Breast epithelium (tissue), 4 donors: ENCODE measurements around the gene PTCD2. TPM values are rescaled to one million over a fixed set of nuclear protein-coding genes. Genes with fewer than 3 reads are reported as not detected.

ENCODE experiments used
- DNase-seq, 2 donors: peaks; one replicate each; pipeline ENCODE4 v3.0.0-alpha.2; 2019; ENCODE audit warnings: low spot score in 2 of 2
- H3K27ac ChIP-seq, 2 donors: fragments of 200-600 bp; sonication (generic) in 1 of 2; one replicate each; pipeline ENCODE4 v1.5.1; 2016 to 2019; ENCODE audit warnings: mild to moderate bottlenecking in 1 of 2
- H3K27me3 ChIP-seq, 2 donors: fragments of 200-600 bp; sonication (generic) in 1 of 2; one replicate each; pipeline versions ENCODE4 v1.5.1 to v1.6.0; 2017 to 2019; ENCODE audit warnings: control low read depth in 1 of 2, mild to moderate bottlenecking in 1 of 2
- H3K36me3 ChIP-seq: fragments of 200-600 bp; one replicate; pipeline ENCODE4 v1.5.1; 2019
- H3K4me1 ChIP-seq, 2 donors: fragments of 200-600 bp; sonication (generic); one replicate each; pipeline ENCODE4 v1.5.1; 2016 to 2019; ENCODE audit warnings: control low read depth in 1 of 2
- H3K4me3 ChIP-seq, 3 donors: fragments of 200-600 bp; sonication (generic); 1 replicate in 2 of 3; 2 replicates in 1 of 3; pipeline ENCODE4 v1.5.1; 2016 to 2019; ENCODE audit warnings: mild to moderate bottlenecking in 3 of 3, moderate library complexity in 2 of 3
- H3K9me3 ChIP-seq, 2 donors: fragments of 200-600 bp; sonication (generic) in 1 of 2; one replicate each; pipeline ENCODE4 v1.5.1; 2016 to 2019; ENCODE audit warnings: control low read depth in 1 of 2
- CTCF ChIP-seq, 3 donors: fragments of 450-650 bp; IDR thresholded peaks; one replicate each; pipeline ENCODE4 v1.5.1; 2016 to 2017; ENCODE audit warnings: antibody characterized with exemption in 3 of 3, mild to moderate bottlenecking in 3 of 3, moderate library complexity in 3 of 3
- POLR2A ChIP-seq: fragments of 450-650 bp; IDR thresholded peaks from one replicate; pipeline ENCODE4 v1.6.1; 2016; ENCODE audit warnings: antibody characterized with exemption, mild to moderate bottlenecking, moderate library complexity
- POLR2AphosphoS5 ChIP-seq, 3 donors: sonication (generic); formaldehyde crosslinking; IDR thresholded peaks; one replicate each; pipeline ENCODE4 v1.6.1; 2017; ENCODE audit warnings: antibody characterized with exemption in 3 of 3
- intact Hi-C: fragments of 100-400 bp; cut with DNase I; formaldehyde crosslinking; loops from one replicate; pipeline ENCODE4 v1.15.1; 2023; ENCODE audit warnings: low total_unique reads
- total RNA-seq, 3 donors: library from RNA; depleted of rRNA; stranded (reverse); fragments of >200 nt; gene quantifications; one replicate each; pipeline ENCODE4 v1.1.0, GENCODE V29; 2016

PTCD2 gene
- 10 to 100 TPM in 1 of 3 donors, 1 to 10 TPM in 2; 5.6 to 10.1 (median 7.5) TPM for total RNA-seq

GRCh38 chr5:72319976-72320752 is at the start of gene PTCD2, which contains the start of gene MRPS27:
PTCD2 (plus strand) TSS chr5:72320373; CDS start chr5:72320383, 10 bp downstream.
MRPS27 (minus strand) TSS chr5:72320240; CDS start chr5:72320221, 19 bp downstream.
- Histone ChIP-seq H3K9me3 (no peaks in the 10 kb centered on the region), H3K27ac (peak within 1 kb of the TSS; percentile 72 to 76), H3K36me3 (no peaks in the 10 kb centered on the region), H3K4me3 (peak within 1 kb of the TSS; percentile 60 to 90 (median 85)), H3K4me1 (no peaks in the 10 kb centered on the region), H3K27me3 (no peaks in the 10 kb centered on the region)
- TF ChIP-seq POLR2AphosphoS5 (IDR thresholded peaks at IDR 0.05) (peak; percentile 68 to 76 (median 72)), CTCF (IDR thresholded peaks at IDR 0.05) (peak in 1 of 3 donors; percentile 7), POLR2A (peak; percentile 17)
- intact Hi-C loops = loop anchor here (10.0 kb wide), 1 partner anchor 535 kb away; no protein-coding TSS in a partner anchor
- peak; percentile 92 to 95 for DNase-seq

GRCh38 chr5:72271702-72272101 is 48.5 kb upstream of the PTCD2 start:
- H3K9me3 ChIP-seq = no peaks in the 10 kb centered on the region
- no peak for DNase-seq
- no peaks in the 10 kb centered on the region for H3K27me3 ChIP-seq
- no peak overlapping the region for H3K4me3 ChIP-seq
- H3K4me1 ChIP-seq = peaks cover 0 to 8% of the 10 kb centered on the region in 2 donors
- intact Hi-C loops = no loop called here
- TF ChIP-seq POLR2AphosphoS5 (IDR thresholded peaks at IDR 0.05) (no peak), CTCF (IDR thresholded peaks at IDR 0.05) (no peak), POLR2A (no peak)
- no peak overlapping the region for H3K27ac ChIP-seq
- no peaks in the 10 kb centered on the region for H3K36me3 ChIP-seq

- Histone ChIP-seq H3K4me1 (peaks cover 0 to 8% of the 10 kb centered on the region in 2 donors), H3K4me3 (no peak overlapping the region), H3K9me3 (no peaks in the 10 kb centered on the region), H3K36me3 (no peaks in the 10 kb centered on the region), H3K27me3 (no peaks in the 10 kb centered on the region), H3K27ac (no peak overlapping the region)
- intact Hi-C loops = no loop called here
- TF ChIP-seq POLR2A (no peak), POLR2AphosphoS5 (IDR thresholded peaks at IDR 0.05) (no peak), CTCF (IDR thresholded peaks at IDR 0.05) (no peak)
- DNase-seq = no peak
Measured at GRCh38 chr5:72272398-72272797, 47.8 kb upstream of the PTCD2 start.

- Histone ChIP-seq H3K36me3 (no peaks in the 10 kb centered on the region), H3K27me3 (no peaks in the 10 kb centered on the region), H3K27ac (no peak overlapping the region), H3K9me3 (no peaks in the 10 kb centered on the region), H3K4me3 (no peak overlapping the region), H3K4me1 (peaks cover 0 to 8% of the 10 kb centered on the region in 2 donors)
- TF ChIP-seq POLR2AphosphoS5 (IDR thresholded peaks at IDR 0.05) (no peak), CTCF (IDR thresholded peaks at IDR 0.05) (no peak), POLR2A (no peak)
- intact Hi-C loops = no loop called here
- DNase-seq = no peak
Measured at GRCh38 chr5:72273547-72273946, 46.6 kb upstream of the PTCD2 start.

- Histone ChIP-seq H3K27me3 (no peaks in the 10 kb centered on the region), H3K9me3 (no peaks in the 10 kb centered on the region), H3K4me3 (no peak overlapping the region), H3K4me1 (no peaks in the 10 kb centered on the region), H3K27ac (no peak overlapping the region), H3K36me3 (no peaks in the 10 kb centered on the region)
- intact Hi-C loops = no loop called here
- no peak for DNase-seq
- no peak for TF ChIP-seq POLR2AphosphoS5 (IDR thresholded peaks at IDR 0.05)
- TF ChIP-seq CTCF (IDR thresholded peaks at IDR 0.05) = no peak
- TF ChIP-seq POLR2A = no peak
Measured at GRCh38 chr5:72276219-72276752, 43.9 kb upstream of the PTCD2 start.
